ENCODE measurements around the gene SLC39A9.
"Not testable (repeated sequence)": the region's sequence is repeated elsewhere in the genome, so short reads cannot be mapped to it uniquely, and the experiment has no call there.

SLC39A9 gene

DNA sequence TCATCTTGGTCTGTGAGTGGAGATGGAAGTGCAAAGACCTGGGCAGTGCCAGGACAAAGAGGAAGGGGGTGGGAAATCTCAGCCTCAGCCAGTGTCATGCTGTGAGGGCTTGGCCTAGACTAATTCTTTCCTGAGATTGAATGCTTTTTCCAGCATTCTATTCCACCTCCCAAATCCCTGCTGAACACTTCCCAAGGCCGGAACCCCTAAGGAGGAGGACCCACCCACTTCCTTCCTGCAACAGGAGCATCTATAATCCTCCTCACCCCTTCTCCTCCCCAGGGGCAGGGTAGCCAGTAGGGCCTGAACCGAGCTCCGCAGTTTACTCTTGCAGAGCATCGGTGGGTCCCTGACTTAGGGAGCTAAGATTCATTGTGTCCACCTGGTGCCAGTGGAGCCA lies 89.3 kb downstream of the SLC39A9 start:
- TF ChIP-seq, protein P1, sequence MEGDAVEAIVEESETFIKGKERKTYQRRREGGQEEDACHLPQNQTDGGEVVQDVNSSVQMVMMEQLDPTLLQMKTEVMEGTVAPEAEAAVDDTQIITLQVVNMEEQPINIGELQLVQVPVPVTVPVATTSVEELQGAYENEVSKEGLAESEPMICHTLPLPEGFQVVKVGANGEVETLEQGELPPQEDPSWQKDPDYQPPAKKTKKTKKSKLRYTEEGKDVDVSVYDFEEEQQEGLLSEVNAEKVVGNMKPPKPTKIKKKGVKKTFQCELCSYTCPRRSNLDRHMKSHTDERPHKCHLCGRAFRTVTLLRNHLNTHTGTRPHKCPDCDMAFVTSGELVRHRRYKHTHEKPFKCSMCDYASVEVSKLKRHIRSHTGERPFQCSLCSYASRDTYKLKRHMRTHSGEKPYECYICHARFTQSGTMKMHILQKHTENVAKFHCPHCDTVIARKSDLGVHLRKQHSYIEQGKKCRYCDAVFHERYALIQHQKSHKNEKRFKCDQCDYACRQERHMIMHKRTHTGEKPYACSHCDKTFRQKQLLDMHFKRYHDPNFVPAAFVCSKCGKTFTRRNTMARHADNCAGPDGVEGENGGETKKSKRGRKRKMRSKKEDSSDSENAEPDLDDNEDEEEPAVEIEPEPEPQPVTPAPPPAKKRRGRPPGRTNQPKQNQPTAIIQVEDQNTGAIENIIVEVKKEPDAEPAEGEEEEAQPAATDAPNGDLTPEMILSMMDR (IDR thresholded peaks at IDR 0.05; ENCODE audit: insufficient read depth, low read depth, low read length, missing control alignments) = no peak

DNA sequence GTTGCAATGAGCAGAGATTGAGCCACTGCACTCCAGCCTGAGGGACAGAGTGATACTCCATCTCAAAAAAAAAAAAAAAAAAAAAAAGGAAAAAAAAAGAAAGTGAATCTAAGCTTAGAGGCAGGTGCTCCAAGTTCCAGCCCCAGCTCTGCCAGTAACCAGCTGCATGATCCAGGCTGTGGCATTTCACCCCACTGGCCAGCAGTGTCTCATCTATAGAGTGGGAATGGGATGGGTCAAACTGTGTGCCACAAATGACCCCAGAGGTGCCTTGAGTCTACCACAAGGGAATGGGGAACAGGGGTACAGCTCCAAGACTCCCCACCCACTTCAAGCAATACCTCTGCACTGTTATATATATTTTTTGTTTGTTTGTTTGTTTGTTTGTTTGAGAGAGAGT lies 91.0 kb downstream of the SLC39A9 start:
- TF ChIP-seq, protein P1 (IDR thresholded peaks at IDR 0.05; ENCODE audit: insufficient read depth, low read depth, low read length, missing control alignments) = no peak
- DNase-seq (ENCODE audit: low read depth) = no peak
- H3K4me3 ChIP-seq (ENCODE audit: low read length) = no peak overlapping the region

More for the DNA sequence above, 89.3 kb downstream of the SLC39A9 start:
- H3K4me3 ChIP-seq (ENCODE audit: low read length) = no peak overlapping the region
- DNase-seq (ENCODE audit: low read depth) = no peak

DNA sequence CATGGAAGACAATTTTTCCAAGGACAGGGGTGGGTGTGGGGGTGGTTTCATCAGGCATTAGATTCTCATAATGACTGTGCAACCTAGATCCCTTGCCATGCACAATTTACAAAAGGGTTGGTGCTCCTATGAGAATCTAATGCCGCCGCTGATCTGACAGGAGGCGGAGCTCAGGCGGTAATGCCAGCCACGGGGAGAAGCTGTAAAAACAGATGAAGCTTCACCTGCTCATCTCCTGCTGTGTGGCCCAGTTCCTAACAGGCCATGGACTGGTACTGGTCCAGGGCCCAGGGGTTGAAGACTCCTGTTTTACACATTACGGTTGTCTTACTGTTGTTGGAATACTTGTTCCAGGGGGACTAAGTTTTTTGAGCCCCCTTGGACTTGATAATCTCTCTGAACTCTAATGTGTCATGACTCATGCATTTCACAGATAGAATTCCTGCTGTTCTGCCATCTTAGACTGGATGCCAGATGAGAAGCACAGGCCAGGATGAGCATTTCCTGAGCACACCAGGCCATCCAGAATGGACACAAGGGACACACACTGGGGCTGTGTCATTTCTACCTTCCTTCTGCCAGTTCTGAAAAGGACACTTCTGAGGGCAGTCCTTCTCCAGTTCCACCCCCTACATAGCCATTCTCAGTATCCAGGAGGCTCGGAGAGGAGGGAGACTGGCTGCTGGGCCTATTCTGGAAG lies 91.9 kb downstream of the SLC39A9 start:
- no peak for DNase-seq (ENCODE audit: low read depth)
- TF ChIP-seq, protein P1 (IDR thresholded peaks at IDR 0.05; ENCODE audit: insufficient read depth, low read depth, low read length, missing control alignments) = no peak
- H3K4me3 ChIP-seq (ENCODE audit: low read length) = no peak overlapping the region

DNA sequence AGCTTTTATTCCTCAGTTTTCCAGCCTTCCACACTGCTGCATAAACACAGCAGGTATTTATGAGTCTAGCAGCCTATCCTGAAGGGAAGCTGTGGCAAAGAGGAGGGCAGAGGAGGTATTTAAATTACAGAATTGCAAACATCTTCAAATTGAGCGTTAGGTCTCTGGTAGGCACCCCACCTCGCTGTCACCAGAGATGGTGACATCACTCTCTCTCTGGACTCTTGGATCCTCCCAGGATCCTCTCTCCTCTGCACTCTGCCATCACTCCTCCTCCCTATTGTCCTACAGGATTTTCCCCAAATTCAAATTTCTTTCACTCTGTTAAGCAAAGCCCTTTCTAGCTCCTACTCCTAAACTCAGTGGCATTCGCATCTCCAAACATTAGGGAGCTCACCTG lies 92.7 kb downstream of the SLC39A9 start:
- DNase-seq (ENCODE audit: low read depth) = no peak
- TF ChIP-seq, protein P1 (IDR thresholded peaks at IDR 0.05; ENCODE audit: insufficient read depth, low read depth, low read length, missing control alignments) = no peak
- no peak overlapping the region for H3K4me3 ChIP-seq (ENCODE audit: low read length)

DNA sequence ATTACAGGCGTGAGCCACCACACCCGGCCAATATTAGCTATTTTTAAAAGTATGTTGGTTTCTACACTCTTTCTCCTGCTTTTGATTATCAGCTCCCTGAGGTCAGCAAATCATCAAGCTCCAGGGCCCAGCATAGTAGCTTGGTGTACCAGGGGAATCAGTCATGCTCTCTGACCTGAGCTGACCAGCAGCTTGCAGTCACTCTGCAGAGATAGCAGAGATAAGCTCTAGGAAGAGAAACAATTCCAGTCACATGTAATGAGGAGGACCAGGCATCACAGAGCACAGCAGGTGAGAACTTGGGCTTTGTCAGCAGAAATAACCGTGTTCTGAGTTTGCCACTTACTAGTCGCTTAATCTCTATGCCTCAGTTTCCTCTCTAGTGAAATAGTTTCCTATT lies 94.5 kb downstream of the SLC39A9 start:
- TF ChIP-seq, protein P1 (IDR thresholded peaks at IDR 0.05; ENCODE audit: insufficient read depth, low read depth, low read length, missing control alignments) = no peak
- no peak overlapping the region for H3K4me3 ChIP-seq (ENCODE audit: low read length)

DNA sequence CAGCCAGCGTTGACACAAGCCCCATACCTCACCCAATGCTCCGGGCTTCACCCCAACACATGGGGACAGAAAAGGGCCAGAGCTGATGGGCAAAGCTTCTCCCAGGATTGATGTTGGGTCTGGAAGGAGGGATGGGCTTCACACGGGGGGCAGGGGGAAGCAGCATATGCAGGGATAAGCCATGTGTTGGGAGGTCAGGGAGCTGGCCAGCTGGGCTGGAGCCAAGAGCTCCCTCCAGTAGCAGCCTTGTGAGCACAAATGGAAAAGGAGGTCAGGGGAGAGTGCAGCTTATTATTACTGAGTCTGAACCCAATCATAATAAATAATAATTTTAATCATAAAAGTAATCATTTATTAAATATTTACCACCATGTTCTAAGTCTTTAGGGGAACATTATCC lies 95.3 kb downstream of the SLC39A9 start:
- TF ChIP-seq, protein P1 (IDR thresholded peaks at IDR 0.05; ENCODE audit: insufficient read depth, low read depth, low read length, missing control alignments) = no peak
- no peak overlapping the region for H3K4me3 ChIP-seq (ENCODE audit: low read length)

More for the DNA sequence above, 94.5 kb downstream of the SLC39A9 start:
- DNase-seq (ENCODE audit: low read depth) = no peak

DNA sequence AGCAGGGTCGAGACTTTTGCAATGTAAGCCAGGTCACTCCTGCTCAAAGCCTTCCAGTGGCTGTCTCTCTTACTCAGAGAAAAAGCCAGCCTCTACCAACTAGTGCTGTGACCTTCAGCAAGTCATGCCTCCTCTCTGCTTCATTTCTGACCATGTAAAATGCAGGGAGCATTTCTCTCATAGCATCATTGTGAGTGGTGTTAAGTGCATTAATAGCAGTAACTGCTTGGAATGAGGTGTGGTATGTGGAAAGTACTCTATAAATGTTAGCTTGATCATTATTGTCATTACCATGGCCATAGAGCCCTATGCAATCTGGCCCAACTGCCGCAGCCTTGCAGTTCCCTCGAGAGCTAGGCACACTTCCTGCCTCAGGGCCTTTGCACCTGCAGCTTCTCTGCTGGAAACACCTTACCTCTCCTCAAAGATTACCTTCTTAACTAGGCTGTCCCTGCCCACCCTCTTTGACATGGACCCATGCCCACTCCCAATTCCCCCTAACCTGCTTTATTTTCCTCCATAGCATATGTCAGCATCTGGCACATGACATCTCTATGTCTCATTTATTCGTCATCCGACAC lies 96.9 kb downstream of the SLC39A9 start:
- TF ChIP-seq, protein P1 (IDR thresholded peaks at IDR 0.05; ENCODE audit: insufficient read depth, low read depth, low read length, missing control alignments) = no peak
- H3K4me3 ChIP-seq (ENCODE audit: low read length) = no peak overlapping the region
- DNase-seq (ENCODE audit: low read depth) = no peak

More for the DNA sequence above, 95.3 kb downstream of the SLC39A9 start:
- no peak for DNase-seq (ENCODE audit: low read depth)

DNA sequence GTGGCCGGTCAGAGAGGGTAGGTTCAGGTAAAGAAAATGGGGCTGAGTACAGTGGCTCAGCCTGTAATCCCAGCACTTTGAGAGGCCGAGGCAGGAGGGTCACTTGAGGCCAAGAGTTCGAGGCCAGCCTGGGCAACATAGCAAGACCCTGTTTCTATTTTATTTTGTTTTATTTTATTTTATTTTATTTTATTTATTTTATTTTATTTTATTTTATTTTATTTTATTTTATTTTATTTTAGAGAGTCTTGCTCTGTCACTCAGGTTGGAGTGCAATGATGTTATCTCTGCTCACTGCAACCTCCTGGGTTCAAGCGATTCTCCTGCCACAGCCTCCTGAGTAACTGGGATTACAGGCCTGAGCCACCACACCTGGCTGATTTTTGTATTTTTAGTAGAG lies 99.4 kb downstream of the SLC39A9 start:
- not testable (repeated sequence) for H3K4me3 ChIP-seq (ENCODE audit: low read length); DNase-seq (ENCODE audit: low read depth)

DNA sequence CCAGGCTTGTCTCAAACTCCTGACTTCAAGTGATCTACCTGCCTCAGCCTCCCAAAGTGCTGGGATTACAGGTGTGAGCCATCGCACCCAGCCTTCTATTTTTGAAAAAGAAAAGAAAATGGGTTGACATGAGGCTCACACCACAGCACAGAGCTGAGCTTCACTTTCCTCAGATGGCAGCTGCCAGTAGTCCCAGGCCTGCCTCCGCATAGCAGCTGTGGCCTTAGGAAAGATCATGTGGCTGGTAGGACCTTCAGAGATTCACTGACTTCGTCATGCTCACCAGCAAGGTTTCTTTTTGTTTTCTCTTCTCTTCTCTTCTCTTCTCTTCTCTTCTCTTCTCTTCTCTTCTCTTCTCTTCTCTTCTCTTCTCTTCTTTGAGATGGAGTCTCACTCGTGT lies 99.8 kb downstream of the SLC39A9 start:
- not testable (repeated sequence) for H3K4me3 ChIP-seq (ENCODE audit: low read length); DNase-seq (ENCODE audit: low read depth)
